ENCODE measurements around the gene NKTR. TPM values are rescaled to one million over a fixed set of nuclear protein-coding genes. Genes with fewer than 3 reads are reported as not detected.

Gene NKTR
- total and polyA plus RNA-seq, 7 experiments from 2014 or later, result 10.9 to 275 (median 209) TPM

- ChIA-PET POLR2A (no interaction called here), CTCF (no interaction called here)
- peaks cover 5 to 12% of the 10 kb centered on the region in 2 donors for H3K4me1 ChIP-seq (ENCODE audit: control insufficient read depth in 2 of 2, insufficient read depth in 2 of 2, low read length in 2 of 2)
- DNase-seq, result no peak
- no peaks in the 10 kb centered on the region for H3K9me3 ChIP-seq (ENCODE audit: control insufficient read depth in 2 of 3, low read length in 3 of 3)
- Mint-ChIP-seq H3K4me1 (peaks cover 9 to 22% (median 12%) of the 10 kb centered on the region in 7 donors), H3K36me3 (no peaks in the 10 kb centered on the region), H3K27ac (peak overlapping the region in 1 of 9 donors; percentile 42), H3K4me3 (peak overlapping the region in 8 of 10 donors; percentile 25 to 76 (median 30)), H3K9me3 (no peaks in the 10 kb centered on the region), H3K27me3 (peaks cover 0 to 4% (median 0%) of the 10 kb centered on the region in 5 donors)
- no peak for ATAC-seq
- no peaks in the 10 kb centered on the region for H3K27me3 ChIP-seq (ENCODE audit: control insufficient read depth in 2 of 2, insufficient read depth in 2 of 2, low read length in 2 of 2)
- intact Hi-C loops (cut with micrococcal nuclease), result loop anchor here (2.0 to 5.0 kb wide), 2 partner anchors 17 to 87 kb away; no protein-coding TSS in a partner anchor
- no peaks in the 10 kb centered on the region for H3K36me3 ChIP-seq (ENCODE audit: control insufficient read depth in 2 of 3, insufficient read depth in 3 of 3, low read length in 3 of 3)
- H3K27ac ChIP-seq (ENCODE audit: low read depth, low read length), result no peak overlapping the region
- no peak overlapping the region for H3K4me3 ChIP-seq (ENCODE audit: low read length)
Measured at GRCh38 chr3:42655331-42655888, 54.9 kb downstream of the NKTR start.

GRCh38 chr3:42655980-42656679, 55.6 kb downstream of the NKTR start:
- Mint-ChIP-seq H3K27me3 (peaks cover 0 to 4% (median 0%) of the 10 kb centered on the region in 5 donors), H3K4me3 (peak overlapping the region in 3 of 10 donors; percentile 43 to 58 (median 48)), H3K9me3 (no peaks in the 10 kb centered on the region), H3K27ac (peak overlapping the region in 2 of 9 donors; percentile 28 to 68), H3K36me3 (no peaks in the 10 kb centered on the region), H3K4me1 (peaks cover 9 to 22% (median 12%) of the 10 kb centered on the region in 7 donors)
- intact Hi-C loops (cut with micrococcal nuclease), result loop anchor here (2.0 to 5.0 kb wide), 2 partner anchors 17 to 86 kb away; no protein-coding TSS in a partner anchor
- no peak for DNase-seq
- CTCF ChIA-PET, result no interaction called here
- no peak for ATAC-seq
- peaks cover 5 to 12% of the 10 kb centered on the region in 2 donors for H3K4me1 ChIP-seq (ENCODE audit: control insufficient read depth in 2 of 2, insufficient read depth in 2 of 2, low read length in 2 of 2)
- POLR2A ChIA-PET, result no interaction called here
- H3K27me3 ChIP-seq (ENCODE audit: control insufficient read depth in 2 of 2, insufficient read depth in 2 of 2, low read length in 2 of 2), result no peaks in the 10 kb centered on the region
- H3K27ac ChIP-seq (ENCODE audit: low read depth, low read length), result no peak overlapping the region
- H3K4me3 ChIP-seq (ENCODE audit: low read length), result no peak overlapping the region
- H3K36me3 ChIP-seq (ENCODE audit: control insufficient read depth in 2 of 3, insufficient read depth in 3 of 3, low read length in 3 of 3), result no peaks in the 10 kb centered on the region
- H3K9me3 ChIP-seq (ENCODE audit: control insufficient read depth in 2 of 3, low read length in 3 of 3), result no peaks in the 10 kb centered on the region

GRCh38 chr3:42656680-42657610, 56.5 kb downstream of the NKTR start:
- Mint-ChIP-seq H3K4me1 (peaks cover 5 to 22% (median 12%) of the 10 kb centered on the region in 7 donors), H3K4me3 (peak overlapping the region in 3 of 10 donors; percentile 19 to 58 (median 43)), H3K27ac (peak overlapping the region in 3 of 9 donors; percentile 28 to 68 (median 49)), H3K27me3 (peaks cover 0 to 4% (median 0%) of the 10 kb centered on the region in 5 donors), H3K9me3 (no peaks in the 10 kb centered on the region), H3K36me3 (no peaks in the 10 kb centered on the region)
- no peaks in the 10 kb centered on the region for H3K27me3 ChIP-seq (ENCODE audit: control insufficient read depth in 2 of 2, insufficient read depth in 2 of 2, low read length in 2 of 2)
- ATAC-seq (no peak), DNase-seq (no peak)
- no peaks in the 10 kb centered on the region for H3K9me3 ChIP-seq (ENCODE audit: control insufficient read depth in 2 of 3, low read length in 3 of 3)
- POLR2A ChIA-PET, result no interaction called here
- no peak overlapping the region for H3K4me3 ChIP-seq (ENCODE audit: low read length)
- H3K4me1 ChIP-seq (ENCODE audit: control insufficient read depth in 2 of 2, insufficient read depth in 2 of 2, low read length in 2 of 2), result peaks cover 5 to 12% of the 10 kb centered on the region in 2 donors
- no peak overlapping the region for H3K27ac ChIP-seq (ENCODE audit: low read depth, low read length)
- CTCF ChIA-PET, result interaction anchor here (0.6 kb wide), 1 partner anchor 46 kb away, joined by 3 read pairs; no protein-coding TSS in a partner anchor
- no peaks in the 10 kb centered on the region for H3K36me3 ChIP-seq (ENCODE audit: control insufficient read depth in 2 of 3, insufficient read depth in 3 of 3, low read length in 3 of 3)
- intact Hi-C loops (cut with micrococcal nuclease), result loop anchor here in 1 of 2 donors (5.0 kb wide), 1 partner anchor 85 kb away; no protein-coding TSS in a partner anchor

- no peaks in the 10 kb centered on the region for H3K9me3 Mint-ChIP-seq
- Histone ChIP-seq H3K9me3 (ENCODE audit: control insufficient read depth in 2 of 3, low read length in 3 of 3) (no peaks in the 10 kb centered on the region), H3K27ac (ENCODE audit: low read depth, low read length) (no peak overlapping the region), H3K4me3 (ENCODE audit: low read length) (no peak overlapping the region), H3K36me3 (ENCODE audit: control insufficient read depth in 2 of 3, insufficient read depth in 3 of 3, low read length in 3 of 3) (no peaks in the 10 kb centered on the region), H3K4me1 (ENCODE audit: control insufficient read depth in 2 of 2, insufficient read depth in 2 of 2, low read length in 2 of 2) (peaks cover 5 to 11% of the 10 kb centered on the region in 2 donors), H3K27me3 (ENCODE audit: control insufficient read depth in 2 of 2, insufficient read depth in 2 of 2, low read length in 2 of 2) (no peaks in the 10 kb centered on the region)
- CTCF ChIA-PET, result interaction anchor here (0.6 kb wide), 1 partner anchor 47 kb away, joined by 3 read pairs; no protein-coding TSS in a partner anchor
- peaks cover 0 to 4% (median 0%) of the 10 kb centered on the region in 5 donors for H3K27me3 Mint-ChIP-seq
- POLR2A ChIA-PET, result no interaction called here
- H3K36me3 Mint-ChIP-seq, result no peaks in the 10 kb centered on the region
- DNase-seq, result no peak
- intact Hi-C loops (cut with micrococcal nuclease), result loop anchor here in 1 of 2 donors (5.0 kb wide), 1 partner anchor 85 kb away; no protein-coding TSS in a partner anchor
- H3K4me1 Mint-ChIP-seq, result peaks cover 0 to 21% (median 10%) of the 10 kb centered on the region in 7 donors
- no peak overlapping the region for H3K4me3 Mint-ChIP-seq
- no peak for ATAC-seq
- H3K27ac Mint-ChIP-seq, result peak overlapping the region in 2 of 9 donors; percentile 6 to 38
Measured at GRCh38 chr3:42657675-42658074, 57.2 kb downstream of the NKTR start.

- ChIA-PET CTCF (no interaction called here), POLR2A (no interaction called here)
- Histone ChIP-seq H3K27ac (ENCODE audit: low read depth, low read length) (no peak overlapping the region), H3K9me3 (ENCODE audit: control insufficient read depth in 2 of 3, low read length in 3 of 3) (no peaks in the 10 kb centered on the region), H3K4me3 (ENCODE audit: low read length) (no peak overlapping the region), H3K36me3 (ENCODE audit: control insufficient read depth in 2 of 3, insufficient read depth in 3 of 3, low read length in 3 of 3) (no peaks in the 10 kb centered on the region), H3K27me3 (ENCODE audit: control insufficient read depth in 2 of 2, insufficient read depth in 2 of 2, low read length in 2 of 2) (no peaks in the 10 kb centered on the region), H3K4me1 (ENCODE audit: control insufficient read depth in 2 of 2, insufficient read depth in 2 of 2, low read length in 2 of 2) (peaks cover 5 to 6% of the 10 kb centered on the region in 2 donors)
- Mint-ChIP-seq H3K4me3 (no peak overlapping the region), H3K36me3 (no peaks in the 10 kb centered on the region), H3K27me3 (peaks cover 0 to 4% (median 0%) of the 10 kb centered on the region in 5 donors), H3K4me1 (peaks cover 0 to 15% (median 6%) of the 10 kb centered on the region in 7 donors), H3K27ac (peak overlapping the region in 2 of 9 donors; percentile 6 to 38), H3K9me3 (no peaks in the 10 kb centered on the region)
- no peak for ATAC-seq
- no peak for DNase-seq
- intact Hi-C loops (cut with micrococcal nuclease), result loop anchor here in 1 of 2 donors (5.0 kb wide), 1 partner anchor 84 kb away; no protein-coding TSS in a partner anchor
Measured at GRCh38 chr3:42658091-42658770, 57.7 kb downstream of the NKTR start.

Data from naive thymus-derived CD4-positive, alpha-beta T cell (primary cell).